D721Med (cell line): Measurements from ENCODE around the gene HOXD12.

Experiments
- DNase-seq: peaks from one replicate; pipeline ENCODE4 v3.0.0; 2011; ENCODE audit warnings: low spot score; ENCODE audit not compliant: insufficient read length
- FAIRE-seq: peaks from 2 replicates; lab custom pipeline; 2011; peaks lifted over from hg19 to GRCh38; lab: Jason Lieb, UNC
- CTCF ChIP-seq: IDR thresholded peaks from 2 replicates; pipeline ENCODE4 v1.5.1; 2012; ENCODE audit warnings: mild to moderate bottlenecking, control low read depth; ENCODE audit not compliant: insufficient read depth; ENCODE audit errors: missing control alignments

Gene HOXD12

GRCh38 chr2:176109192-176109901 lies 9.8 kb downstream of the HOXD12 start:
- DNase-seq = no peak
- FAIRE-seq = no peak
- no peak for TF ChIP-seq CTCF

GRCh38 chr2:176109946-176110345 lies 10.4 kb downstream of the HOXD12 start:
- no peak for TF ChIP-seq CTCF
- FAIRE-seq (no peak), DNase-seq (no peak)

GRCh38 chr2:176110415-176111308 lies 11.1 kb downstream of the HOXD12 start:
- TF ChIP-seq CTCF = no peak
- FAIRE-seq (no peak), DNase-seq (no peak)

GRCh38 chr2:176111309-176111663 lies 11.7 kb downstream of the HOXD12 start:
- TF ChIP-seq CTCF = peak; percentile 83
- FAIRE-seq = no peak
- no peak for DNase-seq

- FAIRE-seq (no peak), DNase-seq (no peak)
- TF ChIP-seq CTCF = no peak
These were observed 12.3 kb downstream of the HOXD12 start for GRCh38 chr2:176111846-176112374.

GRCh38 chr2:176112375-176113302 lies 13.0 kb downstream of the HOXD12 start:
- FAIRE-seq (no peak), DNase-seq (no peak)
- TF ChIP-seq CTCF = no peak
